Measurements from ENCODE around the gene TRAPPC5. TPM values are rescaled to one million over a fixed set of nuclear protein-coding genes. Genes with fewer than 3 reads are reported as not detected.

TRAPPC5 gene
- polyA plus RNA-seq, 5 donors = 27.3 to 64.9 (median 34.7) TPM

- DNase-seq = no peak
Observed at GRCh38 chr19:7730286-7731217, 49.9 kb downstream of the TRAPPC5 start.

- no peak for DNase-seq
Observed at GRCh38 chr19:7731218-7731595, 50.6 kb downstream of the TRAPPC5 start.

- DNase-seq = no peak
Observed at GRCh38 chr19:7731615-7732014, 51.0 kb downstream of the TRAPPC5 start.

- DNase-seq = no peak
Observed at GRCh38 chr19:7732045-7732444, 51.4 kb downstream of the TRAPPC5 start, which contains the start of gene CLEC4G. Gene CLEC4G, minus strand, starts transcription at chr19:7732110. Its CDS starts 8 bp downstream, at chr19:7732102.

DNA sequence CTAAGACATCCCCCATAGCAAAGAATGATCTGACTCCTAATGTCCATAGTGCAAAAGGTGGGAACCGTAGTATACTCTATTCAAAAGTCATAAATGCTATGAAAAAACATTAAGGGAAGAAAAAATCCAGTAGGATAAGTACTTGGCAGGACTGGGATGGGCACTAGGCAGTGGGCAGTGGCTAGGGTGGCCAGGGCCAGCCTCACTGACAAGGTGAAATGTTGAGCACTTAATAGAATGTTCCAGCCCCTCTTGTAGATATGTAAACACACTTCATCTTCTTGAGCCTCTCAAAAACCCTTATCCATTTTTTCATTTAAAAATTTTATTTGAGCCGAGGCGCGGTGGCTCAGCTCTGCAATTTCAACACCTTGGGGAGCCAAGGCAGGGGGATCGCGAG, 52.7 kb downstream of the TRAPPC5 start:
- no peak for DNase-seq

DNA sequence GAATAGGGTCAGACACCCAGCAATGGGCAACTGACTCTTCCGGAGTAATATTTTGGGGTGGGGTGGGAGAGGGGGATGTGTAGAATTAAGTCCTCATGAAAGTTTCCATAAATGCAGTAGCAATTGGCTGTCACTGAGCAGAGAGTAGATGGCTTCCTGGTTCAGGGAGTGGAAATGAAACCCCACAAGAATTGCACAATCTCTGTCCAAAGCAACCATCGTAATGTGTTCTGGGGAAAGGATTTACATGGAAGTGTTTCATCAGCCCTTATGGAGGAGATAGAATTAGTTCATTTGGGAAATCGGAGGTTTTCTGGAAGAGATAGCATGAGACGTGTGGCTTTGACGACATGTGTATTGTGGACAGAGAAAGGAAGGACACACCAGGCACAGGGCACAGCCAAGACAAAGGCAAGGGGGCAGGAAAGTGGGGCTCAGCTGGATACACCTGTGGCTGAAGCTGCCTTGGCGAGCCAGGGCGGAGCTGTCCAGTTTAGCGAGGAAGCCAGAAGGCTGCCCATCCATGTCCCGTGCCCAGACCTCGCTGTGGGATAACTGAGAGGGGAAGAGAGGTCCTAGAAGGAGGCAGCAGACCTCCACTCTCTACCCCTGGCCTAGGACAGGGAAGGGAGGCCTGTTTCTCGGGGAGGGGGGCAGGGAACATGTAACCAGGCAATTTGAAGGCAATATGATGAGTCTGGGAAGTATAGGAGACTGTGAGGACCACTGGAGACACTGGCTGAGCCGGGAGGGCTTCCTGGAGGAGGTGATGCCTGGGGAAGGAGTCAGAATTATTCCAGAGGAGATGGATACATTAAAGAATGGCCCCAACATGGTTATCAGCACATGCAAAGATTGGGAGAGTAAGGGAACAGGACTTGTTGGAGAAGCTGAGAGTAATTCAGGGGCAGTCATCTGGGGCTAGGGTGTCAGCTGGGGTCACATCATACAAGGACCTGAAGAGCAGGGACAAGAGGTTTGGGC, 53.9 kb downstream of the TRAPPC5 start:
- peak in 1 of 2 donors; percentile 12 for DNase-seq

- DNase-seq = no peak
Observed at GRCh38 chr19:7736148-7736547, 55.5 kb downstream of the TRAPPC5 start.

DNA sequence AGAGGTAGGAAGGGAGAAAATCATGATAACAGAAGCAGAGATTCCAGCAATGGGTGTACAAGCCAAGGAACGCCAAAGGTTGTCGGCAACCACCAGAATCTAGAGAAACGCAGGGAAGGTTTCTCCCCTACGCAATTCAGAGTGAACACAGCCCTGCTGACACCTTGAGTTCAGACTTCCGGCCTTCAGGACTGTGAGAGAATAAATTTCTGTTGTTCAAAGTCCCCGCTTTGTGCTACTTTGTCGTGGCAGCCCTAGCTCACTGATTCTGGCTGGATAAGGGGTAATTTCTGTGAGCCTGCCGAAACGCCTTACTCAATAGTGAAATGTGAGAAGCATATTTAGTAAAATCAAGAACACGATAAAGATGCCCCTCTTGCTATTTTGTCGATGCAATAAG, 56.6 kb downstream of the TRAPPC5 start:
- no peak for DNase-seq

Other genes with a start within 250 kb of the TRAPPC5 start
- gene PEX11G, start 191.8 kb upstream of the TRAPPC5 start, polyA plus RNA-seq (ENCODE audit: insufficient read depth in 1 of 5, insufficient read length in 5 of 5, low replicate concordance in 1 of 5) = 1 to 10 TPM; 2.8 to 5.7 (median 3.3) TPM
- 10 to 100 TPM; 29.6 to 80.0 (median 44.2) TPM for gene ZNF358, start 164.7 kb upstream of the TRAPPC5 start, polyA plus RNA-seq (ENCODE audit: insufficient read depth in 1 of 5, insufficient read length in 5 of 5, low replicate concordance in 1 of 5)
- gene MCOLN1, start 158.2 kb upstream of the TRAPPC5 start, polyA plus RNA-seq (ENCODE audit: insufficient read depth in 1 of 5, insufficient read length in 5 of 5, low replicate concordance in 1 of 5) = 10 to 100 TPM; 11.0 to 19.2 (median 12.9) TPM
- gene PNPLA6, start 145.1 kb upstream of the TRAPPC5 start, polyA plus RNA-seq (ENCODE audit: insufficient read depth in 1 of 5, insufficient read length in 5 of 5, low replicate concordance in 1 of 5) = 10 to 100 TPM; 25.2 to 45.6 (median 31.1) TPM
- 10 to 100 TPM in 3 of 5 donors, 1 to 10 TPM in 2; 7.8 to 19.7 (median 13.1) TPM for gene CAMSAP3, start 85.0 kb upstream of the TRAPPC5 start, polyA plus RNA-seq (ENCODE audit: insufficient read depth in 1 of 5, insufficient read length in 5 of 5, low replicate concordance in 1 of 5)
- 10 to 100 TPM; 24.0 to 39.6 (median 31.0) TPM for gene XAB2, start 51.3 kb upstream of the TRAPPC5 start, polyA plus RNA-seq (ENCODE audit: insufficient read depth in 1 of 5, insufficient read length in 5 of 5, low replicate concordance in 1 of 5)
- gene PET100, start 51.0 kb upstream of the TRAPPC5 start, polyA plus RNA-seq (ENCODE audit: insufficient read depth in 1 of 5, insufficient read length in 5 of 5, low replicate concordance in 1 of 5) = 100 to 1,000 TPM in 2 of 5 donors, 10 to 100 TPM in 3; 79.6 to 108 (median 93.7) TPM
- gene PCP2, start 47.1 kb upstream of the TRAPPC5 start, polyA plus RNA-seq (ENCODE audit: insufficient read depth in 1 of 5, insufficient read length in 5 of 5, low replicate concordance in 1 of 5) = 1 to 10 TPM in 3 of 5 donors, under 1 TPM in 2; 0.94 to 1.2 (median 1.0) TPM
- gene STXBP2, start 43.7 kb upstream of the TRAPPC5 start, polyA plus RNA-seq (ENCODE audit: insufficient read depth in 1 of 5, insufficient read length in 5 of 5, low replicate concordance in 1 of 5) = 10 to 100 TPM; 27.3 to 42.6 (median 35.3) TPM
- gene RETN, start 11.8 kb upstream of the TRAPPC5 start, polyA plus RNA-seq (ENCODE audit: insufficient read depth in 1 of 5, insufficient read length in 5 of 5, low replicate concordance in 1 of 5) = 1 to 10 TPM in 4 of 5 donors, under 1 TPM in 1; 0.84 to 4.3 (median 1.5) TPM
- 1 to 10 TPM in 1 of 5 donors, under 1 TPM in 4; 0.25 to 1.1 (median 0.63) TPM for gene MCEMP1, start 3.7 kb upstream of the TRAPPC5 start, polyA plus RNA-seq (ENCODE audit: insufficient read depth in 1 of 5, insufficient read length in 5 of 5, low replicate concordance in 1 of 5)
- gene FCER2, start 21.3 kb downstream of the TRAPPC5 start, polyA plus RNA-seq (ENCODE audit: insufficient read depth in 1 of 5, insufficient read length in 5 of 5, low replicate concordance in 1 of 5) = under 1 TPM; 0.11 to 0.67 (median 0.31) TPM
- gene CLEC4G, start 51.3 kb downstream of the TRAPPC5 start, polyA plus RNA-seq (ENCODE audit: insufficient read depth in 1 of 5, insufficient read length in 5 of 5, low replicate concordance in 1 of 5) = under 1 TPM in 3 of 5 donors, not detected in 2; 0.25 to 0.31 (median 0.28) TPM
- 1 to 10 TPM; 2.1 to 3.3 (median 3.3) TPM for gene CD209, start 66.7 kb downstream of the TRAPPC5 start, polyA plus RNA-seq (ENCODE audit: insufficient read depth in 1 of 5, insufficient read length in 5 of 5, low replicate concordance in 1 of 5)
- 1 to 10 TPM in 3 of 5 donors, under 1 TPM in 2; 0.85 to 2.3 (median 1.4) TPM for gene CLEC4M, start 82.4 kb downstream of the TRAPPC5 start, polyA plus RNA-seq (ENCODE audit: insufficient read depth in 1 of 5, insufficient read length in 5 of 5, low replicate concordance in 1 of 5)
- 10 to 100 TPM; 10.9 to 17.6 (median 12.6) TPM for gene EVI5L, start 149.4 kb downstream of the TRAPPC5 start, polyA plus RNA-seq (ENCODE audit: insufficient read depth in 1 of 5, insufficient read length in 5 of 5, low replicate concordance in 1 of 5)
- 10 to 100 TPM in 3 of 5 donors, 1 to 10 TPM in 2; 6.5 to 16.9 (median 11.2) TPM for gene PRR36, start 193.6 kb downstream of the TRAPPC5 start, polyA plus RNA-seq (ENCODE audit: insufficient read depth in 1 of 5, insufficient read length in 5 of 5, low replicate concordance in 1 of 5)
- gene LRRC8E, start 207.7 kb downstream of the TRAPPC5 start, polyA plus RNA-seq (ENCODE audit: insufficient read depth in 1 of 5, insufficient read length in 5 of 5, low replicate concordance in 1 of 5) = 1 to 10 TPM; 3.9 to 5.0 (median 4.2) TPM
- gene MAP2K7, start 223.0 kb downstream of the TRAPPC5 start, polyA plus RNA-seq (ENCODE audit: insufficient read depth in 1 of 5, insufficient read length in 5 of 5, low replicate concordance in 1 of 5) = 10 to 100 TPM; 22.2 to 36.8 (median 29.5) TPM
- gene TGFBR3L, start 234.0 kb downstream of the TRAPPC5 start, polyA plus RNA-seq (ENCODE audit: insufficient read depth in 1 of 5, insufficient read length in 5 of 5, low replicate concordance in 1 of 5) = under 1 TPM in 2 of 5 donors, not detected in 3; 0.23 to 0.39 TPM
- 10 to 100 TPM in 4 of 5 donors, 1 to 10 TPM in 1; 9.2 to 24.0 (median 15.5) TPM for gene SNAPC2, start 239.5 kb downstream of the TRAPPC5 start, polyA plus RNA-seq (ENCODE audit: insufficient read depth in 1 of 5, insufficient read length in 5 of 5, low replicate concordance in 1 of 5)
- gene CTXN1, start 245.3 kb downstream of the TRAPPC5 start, polyA plus RNA-seq (ENCODE audit: insufficient read depth in 1 of 5, insufficient read length in 5 of 5, low replicate concordance in 1 of 5) = 10 to 100 TPM in 2 of 5 donors, 1 to 10 TPM in 3; 5.0 to 22.3 (median 7.2) TPM

Data from right lung (tissue), 5 donors.